WTC11 (cell line): ENCODE data around the gene AKAP6. TPM values are rescaled to one million over a fixed set of nuclear protein-coding genes. Genes with fewer than 3 reads are reported as not detected.

Experiments used
- ATAC-seq: fragments of 200-7000 bp; cut with Tn5 transposase; 2 replicates; pipeline ENCODE4 v1.10.0; 2021; ENCODE audit warnings: mild to moderate bottlenecking, moderate library complexity
- CTCF ChIA-PET: fragments of 300-600 bp; sonication (Branson Sonifier 250); formaldehyde crosslinking; loops from one replicate; lab custom pipeline; 2021; ENCODE audit warnings: antibody characterized with exemption; lab: Charles Lee
- POLR2A ChIA-PET: fragments of 350-600 bp; sonication (Branson Sonifier 250); formaldehyde crosslinking; loops from one replicate; lab custom pipeline; 2021; ENCODE audit warnings: antibody characterized with exemption; lab: Charles Lee
- DNase-seq: peaks from one replicate; pipeline ENCODE4 v3.0.0; 2021; ENCODE audit warnings: low spot score
- H3K27ac Mint-ChIP-seq: 2 replicates; pipeline ENCODE4 v1.8.0; 2021; ENCODE audit warnings: mixed read lengths
- H3K27me3 Mint-ChIP-seq: 2 replicates; pipeline ENCODE4 v1.8.0; 2021; ENCODE audit warnings: low read depth, mild to moderate bottlenecking, moderate library complexity, mixed read lengths
- H3K36me3 Mint-ChIP-seq: 2 replicates; pipeline ENCODE4 v1.8.0; 2021; ENCODE audit warnings: mixed read lengths
- H3K4me1 Mint-ChIP-seq: 2 replicates; pipeline ENCODE4 v1.8.0; 2022; ENCODE audit warnings: mixed read lengths
- H3K4me3 Mint-ChIP-seq: 2 replicates; pipeline ENCODE4 v1.8.0; 2021; ENCODE audit warnings: mild to moderate bottlenecking, moderate library complexity, mixed read lengths
- H3K9me3 Mint-ChIP-seq: 2 replicates; pipeline ENCODE4 v1.8.0; 2021; ENCODE audit warnings: mixed read lengths
- CBFB ChIP-seq: sonication (generic); formaldehyde crosslinking; IDR thresholded peaks from 2 replicates; pipeline ENCODE4 v1.8.1; 2022; ENCODE audit warnings: mild to moderate bottlenecking, low read depth, missing genetic modification reagents
- FOXJ3 ChIP-seq: sonication (generic); formaldehyde crosslinking; IDR thresholded peaks from 2 replicates; pipeline ENCODE4 v1.9.0; 2021; ENCODE audit warnings: missing genetic modification reagents, mild to moderate bottlenecking, borderline replicate concordance
- MXD4 ChIP-seq: fragments of 250-450 bp; sonication (Bioruptor Pico); IDR thresholded peaks from 2 replicates; pipeline ENCODE4 v1.8.0; 2021; ENCODE audit warnings: mild to moderate bottlenecking, moderate library complexity, borderline replicate concordance
- RELA ChIP-seq: sonication (generic); formaldehyde crosslinking; IDR thresholded peaks from 2 replicates; pipeline ENCODE4 v1.8.1; 2022; ENCODE audit warnings: missing genetic modification reagents, mild to moderate bottlenecking, borderline replicate concordance
- SP1 ChIP-seq: sonication (generic); formaldehyde crosslinking; conservative IDR thresholded peaks from 2 replicates; pipeline ENCODE4 v1.8.1; 2022; ENCODE audit warnings: missing genetic modification reagents
- TEAD4 ChIP-seq: sonication (generic); formaldehyde crosslinking; IDR thresholded peaks from 2 replicates; pipeline ENCODE4 v1.8.0; 2022; ENCODE audit warnings: mild to moderate bottlenecking, missing genetic modification reagents
- ZNF317 ChIP-seq: sonication (generic); formaldehyde crosslinking; IDR thresholded peaks from 2 replicates; pipeline ENCODE4 v1.8.1; 2023; ENCODE audit warnings: low read depth, mild to moderate bottlenecking, moderate library complexity, missing genetic modification reagents, borderline replicate concordance
- ZNF396 ChIP-seq: fragments of 250-450 bp; sonication (Bioruptor Pico); IDR thresholded peaks from 2 replicates; pipeline ENCODE4 v1.8.0; 2021; ENCODE audit warnings: mild to moderate bottlenecking, moderate library complexity, borderline replicate concordance
- ZNF416 ChIP-seq: fragments of 250-450 bp; sonication (Bioruptor Pico); IDR thresholded peaks from 2 replicates; pipeline ENCODE4 v1.9.0; 2021; ENCODE audit warnings: mild to moderate bottlenecking, inconsistent platforms
- ZNF423 ChIP-seq: fragments of 250-450 bp; sonication (Bioruptor Pico); IDR thresholded peaks from 2 replicates; pipeline ENCODE4 v2.1.2; 2022; ENCODE audit warnings: mild to moderate bottlenecking, moderate library complexity
- total RNA-seq: library from RNA; stranded (reverse); gene quantifications from 3 replicates; pipeline ENCODE4 v1.2.3, GENCODE V29; 2021
- TF ChIP-seq, protein P1 (sequence below): fragments of 250-450 bp; sonication (Bioruptor Pico); conservative IDR thresholded peaks from 2 replicates; pipeline ENCODE4 v1.9.0; 2021; ENCODE audit warnings: mild to moderate bottlenecking
- TF ChIP-seq, protein P2 (sequence below): fragments of 250-450 bp; sonication (Bioruptor Pico); IDR thresholded peaks from 2 replicates; pipeline ENCODE4 v1.9.0; 2021; ENCODE audit warnings: moderate library complexity, mild to moderate bottlenecking, inconsistent platforms, borderline replicate concordance
- TF ChIP-seq, protein P3 (sequence below): sonication (generic); formaldehyde crosslinking; IDR thresholded peaks from 2 replicates; pipeline ENCODE4 v1.8.0; 2022; ENCODE audit warnings: mild to moderate bottlenecking, missing genetic modification reagents
- TF ChIP-seq, protein P4 (sequence below): sonication (generic); formaldehyde crosslinking; IDR thresholded peaks from 2 replicates; pipeline ENCODE4 v1.8.0; 2022; ENCODE audit warnings: mild to moderate bottlenecking, missing genetic modification reagents
- TF ChIP-seq, protein P5 (sequence below): sonication (generic); formaldehyde crosslinking; IDR thresholded peaks from 2 replicates; pipeline ENCODE4 v1.8.0; 2023; ENCODE audit warnings: missing genetic modification reagents
- TF ChIP-seq, protein P6 (sequence below): sonication (generic); formaldehyde crosslinking; IDR thresholded peaks from 2 replicates; pipeline ENCODE4 v1.8.1; 2023; ENCODE audit warnings: mild to moderate bottlenecking, moderate library complexity, missing genetic modification reagents
- TF ChIP-seq, protein P7 (sequence below): sonication (generic); formaldehyde crosslinking; IDR thresholded peaks from 2 replicates; pipeline ENCODE4 v1.8.1; 2023; ENCODE audit warnings: mild to moderate bottlenecking, missing genetic modification reagents, borderline replicate concordance

Gene AKAP6
- total RNA-seq, 1 experiment from 2014 or later, result 0.63 TPM

DNA sequence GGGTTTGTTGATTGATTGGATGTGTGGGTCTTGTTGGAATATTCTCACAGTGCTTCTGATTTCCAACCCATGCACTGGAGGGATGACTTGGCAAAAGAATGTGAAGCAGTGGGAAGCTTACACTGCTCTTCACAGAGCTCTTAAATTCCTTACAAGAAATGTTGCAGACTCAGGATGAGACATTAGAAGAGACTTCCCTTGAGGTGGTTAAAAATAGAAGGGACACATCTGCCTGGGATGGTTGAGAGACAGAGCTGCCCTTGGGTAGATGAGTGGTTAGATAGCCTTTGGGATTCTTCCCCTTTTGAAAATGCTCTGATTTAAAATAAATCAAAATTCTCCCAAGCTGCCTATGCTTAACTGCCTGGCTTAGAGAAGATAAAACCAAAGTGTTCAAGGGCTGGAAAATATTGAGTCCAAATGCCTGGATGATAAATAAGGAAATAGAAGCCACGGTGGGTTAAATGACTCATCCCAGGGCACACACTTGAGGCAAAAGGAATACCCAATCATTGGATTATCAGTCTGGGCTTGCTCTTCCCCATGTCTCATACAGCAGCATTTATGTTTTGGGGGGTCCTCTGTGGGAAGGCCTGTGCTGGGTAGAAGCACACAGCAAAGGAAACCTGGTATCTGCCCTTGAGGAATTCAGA, 264.3 kb downstream of the AKAP6 start:
- Mint-ChIP-seq H3K27me3 (no peaks in the 10 kb centered on the region), H3K4me1 (no peaks in the 10 kb centered on the region), H3K9me3 (no peaks in the 10 kb centered on the region), H3K36me3 (no peaks in the 10 kb centered on the region), H3K27ac (no peak overlapping the region), H3K4me3 (no peak overlapping the region)
- ChIA-PET CTCF (interaction anchor here (1.2 to 1.3 kb wide), 2 partner anchors 16 to 1738 kb away, joined by 3 to 4 read pairs; no protein-coding TSS in a partner anchor), POLR2A (no interaction called here)
- DNase-seq (no peak), ATAC-seq (no peak)
- TF ChIP-seq, protein P1, sequence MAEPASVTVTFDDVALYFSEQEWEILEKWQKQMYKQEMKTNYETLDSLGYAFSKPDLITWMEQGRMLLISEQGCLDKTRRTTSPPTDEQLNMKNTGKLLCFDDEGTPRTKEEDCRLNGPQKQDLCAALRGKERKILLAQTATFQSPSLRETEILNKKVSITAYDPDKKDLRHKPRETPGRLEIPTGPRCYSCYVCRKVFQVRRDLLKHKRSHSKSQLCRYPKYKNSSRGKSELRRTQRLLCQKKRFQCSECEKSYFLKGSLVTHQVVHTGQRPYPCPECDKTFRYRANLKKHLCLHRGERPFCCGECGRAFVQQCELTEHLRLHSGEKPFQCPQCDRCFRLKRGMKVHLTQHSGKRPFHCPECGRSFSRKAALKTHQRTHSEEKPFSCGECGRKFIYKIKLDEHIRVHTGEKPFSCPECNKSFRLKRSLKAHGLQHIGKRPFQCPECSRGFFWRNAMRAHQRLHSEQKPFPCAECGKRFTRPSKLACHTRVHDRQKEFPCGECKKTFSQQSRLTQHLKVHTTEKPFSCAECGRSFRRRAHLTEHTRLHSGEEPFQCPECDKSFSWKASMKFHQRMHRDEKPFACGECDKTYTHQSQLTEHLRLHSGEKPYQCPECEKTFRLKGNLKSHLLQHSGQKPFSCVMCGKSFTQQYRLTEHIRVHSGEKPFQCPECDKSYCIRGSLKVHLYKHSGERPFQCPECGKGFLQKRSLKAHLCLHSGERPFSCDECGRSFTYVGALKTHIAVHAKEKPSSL (CRISPR knock-in tag), result no peak

DNA sequence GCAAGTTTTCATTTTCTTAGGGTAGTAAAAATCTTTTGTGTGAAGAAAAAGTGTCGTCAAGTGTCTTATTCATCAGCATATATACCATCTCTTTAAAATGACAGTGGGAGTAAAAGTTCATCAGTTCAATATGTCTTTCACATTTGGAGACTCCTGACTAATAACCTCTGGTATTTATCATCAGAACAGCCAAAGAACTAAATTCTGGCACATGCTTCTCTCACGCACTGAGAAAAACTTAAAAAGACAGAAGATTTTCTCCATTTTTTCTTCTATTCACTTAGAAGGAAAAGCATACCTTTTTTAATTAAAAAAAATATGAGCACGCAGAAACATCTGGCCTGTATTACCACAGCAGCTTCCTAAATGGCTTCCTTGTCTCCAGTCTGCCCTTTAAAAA, 265.7 kb downstream of the AKAP6 start:
- TF ChIP-seq, protein P2, sequence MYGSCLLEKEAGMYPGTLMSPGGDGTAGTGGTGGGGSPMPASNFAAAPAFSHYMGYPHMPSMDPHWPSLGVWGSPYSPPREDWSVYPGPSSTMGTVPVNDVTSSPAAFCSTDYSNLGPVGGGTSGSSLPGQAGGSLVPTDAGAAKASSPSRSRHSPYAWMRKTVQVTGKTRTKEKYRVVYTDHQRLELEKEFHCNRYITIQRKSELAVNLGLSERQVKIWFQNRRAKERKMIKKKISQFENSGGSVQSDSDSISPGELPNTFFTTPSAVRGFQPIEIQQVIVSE (CRISPR knock-in tag), result no peak
- TF ChIP-seq, all 79 proteins: peak for 0
- DNase-seq (no peak), ATAC-seq (no peak)
- no peak overlapping the region for H3K4me3 Mint-ChIP-seq
- H3K36me3 Mint-ChIP-seq, result no peaks in the 10 kb centered on the region
- H3K27me3 Mint-ChIP-seq, result no peaks in the 10 kb centered on the region
- H3K27ac Mint-ChIP-seq, result no peak overlapping the region
- no peaks in the 10 kb centered on the region for H3K4me1 Mint-ChIP-seq
- no peaks in the 10 kb centered on the region for H3K9me3 Mint-ChIP-seq
- CTCF ChIA-PET, result no interaction called here
- POLR2A ChIA-PET, result no interaction called here

DNA sequence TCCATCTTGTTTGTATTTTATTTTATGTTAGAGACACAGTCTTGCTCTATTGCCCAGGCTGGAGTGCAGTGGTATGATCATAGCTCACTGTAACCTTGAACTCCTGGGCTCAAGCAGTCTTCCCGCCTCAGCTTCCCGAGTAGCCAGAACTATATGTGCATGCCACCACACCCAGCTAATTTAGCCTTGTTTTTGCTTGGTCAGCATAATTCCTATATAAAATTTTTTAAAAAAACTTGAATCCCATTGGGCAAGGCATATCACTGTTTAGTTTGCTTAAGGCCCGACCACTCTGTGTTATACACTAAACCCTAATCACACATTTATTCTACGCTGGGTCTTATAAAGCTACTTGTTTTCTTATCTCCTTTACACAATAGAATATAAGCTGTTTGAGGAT, 266.4 kb downstream of the AKAP6 start:
- CTCF ChIA-PET, result no interaction called here
- Mint-ChIP-seq H3K27me3 (no peaks in the 10 kb centered on the region), H3K9me3 (no peaks in the 10 kb centered on the region), H3K36me3 (no peaks in the 10 kb centered on the region), H3K4me3 (no peak overlapping the region), H3K4me1 (no peaks in the 10 kb centered on the region), H3K27ac (no peak overlapping the region)
- POLR2A ChIA-PET, result no interaction called here
- ATAC-seq (no peak), DNase-seq (no peak)
- TF ChIP-seq ZNF396 (CRISPR knock-in tag) (no peak), ZNF423 (no peak), ZNF416 (CRISPR knock-in tag) (no peak), TEAD4 (CRISPR knock-in tag) (no peak), SP1 (CRISPR knock-in tag) (no peak), MXD4 (CRISPR knock-in tag) (no peak), ZNF317 (CRISPR knock-in tag) (no peak), FOXJ3 (no peak), CBFB (CRISPR knock-in tag) (no peak), RELA (CRISPR knock-in tag) (no peak)
- TF ChIP-seq, protein P3, sequence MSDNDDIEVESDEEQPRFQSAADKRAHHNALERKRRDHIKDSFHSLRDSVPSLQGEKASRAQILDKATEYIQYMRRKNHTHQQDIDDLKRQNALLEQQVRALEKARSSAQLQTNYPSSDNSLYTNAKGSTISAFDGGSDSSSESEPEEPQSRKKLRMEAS, result no peak
- TF ChIP-seq, protein P4, sequence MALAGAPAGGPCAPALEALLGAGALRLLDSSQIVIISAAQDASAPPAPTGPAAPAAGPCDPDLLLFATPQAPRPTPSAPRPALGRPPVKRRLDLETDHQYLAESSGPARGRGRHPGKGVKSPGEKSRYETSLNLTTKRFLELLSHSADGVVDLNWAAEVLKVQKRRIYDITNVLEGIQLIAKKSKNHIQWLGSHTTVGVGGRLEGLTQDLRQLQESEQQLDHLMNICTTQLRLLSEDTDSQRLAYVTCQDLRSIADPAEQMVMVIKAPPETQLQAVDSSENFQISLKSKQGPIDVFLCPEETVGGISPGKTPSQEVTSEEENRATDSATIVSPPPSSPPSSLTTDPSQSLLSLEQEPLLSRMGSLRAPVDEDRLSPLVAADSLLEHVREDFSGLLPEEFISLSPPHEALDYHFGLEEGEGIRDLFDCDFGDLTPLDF (CRISPR knock-in tag), result no peak
- TF ChIP-seq, protein P2 (CRISPR knock-in tag), result no peak
- TF ChIP-seq, protein P5, sequence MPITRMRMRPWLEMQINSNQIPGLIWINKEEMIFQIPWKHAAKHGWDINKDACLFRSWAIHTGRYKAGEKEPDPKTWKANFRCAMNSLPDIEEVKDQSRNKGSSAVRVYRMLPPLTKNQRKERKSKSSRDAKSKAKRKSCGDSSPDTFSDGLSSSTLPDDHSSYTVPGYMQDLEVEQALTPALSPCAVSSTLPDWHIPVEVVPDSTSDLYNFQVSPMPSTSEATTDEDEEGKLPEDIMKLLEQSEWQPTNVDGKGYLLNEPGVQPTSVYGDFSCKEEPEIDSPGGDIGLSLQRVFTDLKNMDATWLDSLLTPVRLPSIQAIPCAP (CRISPR knock-in tag), result no peak
- TF ChIP-seq, protein P6, sequence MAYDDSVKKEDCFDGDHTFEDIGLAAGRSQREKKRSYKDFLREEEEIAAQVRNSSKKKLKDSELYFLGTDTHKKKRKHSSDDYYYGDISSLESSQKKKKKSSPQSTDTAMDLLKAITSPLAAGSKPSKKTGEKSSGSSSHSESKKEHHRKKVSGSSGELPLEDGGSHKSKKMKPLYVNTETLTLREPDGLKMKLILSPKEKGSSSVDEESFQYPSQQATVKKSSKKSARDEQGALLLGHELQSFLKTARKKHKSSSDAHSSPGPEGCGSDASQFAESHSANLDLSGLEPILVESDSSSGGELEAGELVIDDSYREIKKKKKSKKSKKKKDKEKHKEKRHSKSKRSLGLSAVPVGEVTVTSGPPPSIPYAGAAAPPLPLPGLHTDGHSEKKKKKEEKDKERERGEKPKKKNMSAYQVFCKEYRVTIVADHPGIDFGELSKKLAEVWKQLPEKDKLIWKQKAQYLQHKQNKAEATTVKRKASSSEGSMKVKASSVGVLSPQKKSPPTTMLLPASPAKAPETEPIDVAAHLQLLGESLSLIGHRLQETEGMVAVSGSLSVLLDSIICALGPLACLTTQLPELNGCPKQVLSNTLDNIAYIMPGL (CRISPR knock-in tag), result no peak
- TF ChIP-seq, protein P7, sequence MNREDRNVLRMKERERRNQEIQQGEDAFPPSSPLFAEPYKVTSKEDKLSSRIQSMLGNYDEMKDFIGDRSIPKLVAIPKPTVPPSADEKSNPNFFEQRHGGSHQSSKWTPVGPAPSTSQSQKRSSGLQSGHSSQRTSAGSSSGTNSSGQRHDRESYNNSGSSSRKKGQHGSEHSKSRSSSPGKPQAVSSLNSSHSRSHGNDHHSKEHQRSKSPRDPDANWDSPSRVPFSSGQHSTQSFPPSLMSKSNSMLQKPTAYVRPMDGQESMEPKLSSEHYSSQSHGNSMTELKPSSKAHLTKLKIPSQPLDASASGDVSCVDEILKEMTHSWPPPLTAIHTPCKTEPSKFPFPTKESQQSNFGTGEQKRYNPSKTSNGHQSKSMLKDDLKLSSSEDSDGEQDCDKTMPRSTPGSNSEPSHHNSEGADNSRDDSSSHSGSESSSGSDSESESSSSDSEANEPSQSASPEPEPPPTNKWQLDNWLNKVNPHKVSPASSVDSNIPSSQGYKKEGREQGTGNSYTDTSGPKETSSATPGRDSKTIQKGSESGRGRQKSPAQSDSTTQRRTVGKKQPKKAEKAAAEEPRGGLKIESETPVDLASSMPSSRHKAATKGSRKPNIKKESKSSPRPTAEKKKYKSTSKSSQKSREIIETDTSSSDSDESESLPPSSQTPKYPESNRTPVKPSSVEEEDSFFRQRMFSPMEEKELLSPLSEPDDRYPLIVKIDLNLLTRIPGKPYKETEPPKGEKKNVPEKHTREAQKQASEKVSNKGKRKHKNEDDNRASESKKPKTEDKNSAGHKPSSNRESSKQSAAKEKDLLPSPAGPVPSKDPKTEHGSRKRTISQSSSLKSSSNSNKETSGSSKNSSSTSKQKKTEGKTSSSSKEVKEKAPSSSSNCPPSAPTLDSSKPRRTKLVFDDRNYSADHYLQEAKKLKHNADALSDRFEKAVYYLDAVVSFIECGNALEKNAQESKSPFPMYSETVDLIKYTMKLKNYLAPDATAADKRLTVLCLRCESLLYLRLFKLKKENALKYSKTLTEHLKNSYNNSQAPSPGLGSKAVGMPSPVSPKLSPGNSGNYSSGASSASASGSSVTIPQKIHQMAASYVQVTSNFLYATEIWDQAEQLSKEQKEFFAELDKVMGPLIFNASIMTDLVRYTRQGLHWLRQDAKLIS (CRISPR knock-in tag), result no peak
